Activated CD4-positive, alpha-beta memory T cell treated with anti-CD3 and anti-CD28 coated beads, Interleukin-2, amount 10 ng/mL, durations not matched to agents 7 days and 5 days (primary cell): ENCODE results near the gene ADAM8. TPM values are rescaled to one million over a fixed set of nuclear protein-coding genes. Genes with fewer than 3 reads are reported as not detected.
A peak's percentile ranks its signal among the peaks of the same experiment; 100 is the strongest.

Source experiments
- CTCF ChIA-PET: fragments of 350-600 bp; sonication (Branson Sonifier 250); formaldehyde crosslinking; loops from one replicate; lab custom pipeline; 2021; ENCODE audit warnings: antibody characterized with exemption, inconsistent platforms; lab: Charles Lee
- POLR2A ChIA-PET: fragments of 350-600 bp; sonication (Branson Sonifier 250); formaldehyde crosslinking; loops from one replicate; lab custom pipeline; 2021; ENCODE audit warnings: antibody characterized with exemption; lab: Charles Lee
- DNase-seq: peaks from one replicate; pipeline ENCODE4 v3.0.0-alpha.2; 2020
- H3K27ac Mint-ChIP-seq: one replicate; pipeline ENCODE4 v1.8.0; 2021; ENCODE audit warnings: mild to moderate bottlenecking, mixed read lengths
- H3K27me3 Mint-ChIP-seq: one replicate; pipeline ENCODE4 v1.8.0; 2021; ENCODE audit warnings: mixed read lengths
- H3K36me3 Mint-ChIP-seq: one replicate; pipeline ENCODE4 v1.8.0; 2021; ENCODE audit warnings: low read depth, mixed read lengths
- H3K4me1 Mint-ChIP-seq: one replicate; pipeline ENCODE4 v1.8.0; 2021; ENCODE audit warnings: mixed read lengths
- H3K4me3 Mint-ChIP-seq: one replicate; pipeline ENCODE4 v1.8.0; 2021; ENCODE audit warnings: mild to moderate bottlenecking, mixed read lengths
- H3K9me3 Mint-ChIP-seq: one replicate; pipeline ENCODE4 v1.8.0; 2021; ENCODE audit warnings: mixed read lengths
- total RNA-seq, 2 experiments: library from RNA; stranded (reverse); gene quantifications; one replicate each; pipeline ENCODE4 v1.2.3, GENCODE V29; 2021

Gene ADAM8
- total RNA-seq, 2 experiments from 2014 or later: 206 to 207 TPM

GRCh38 chr10:133249094-133249780 is 27.4 kb downstream of the ADAM8 start:
- ChIA-PET CTCF (no interaction called here), POLR2A (no interaction called here)
- DNase-seq: no peak
- no peak overlapping the region for H3K4me3 Mint-ChIP-seq
- H3K9me3 Mint-ChIP-seq: no peaks in the 10 kb centered on the region
- peaks cover 6% of the 10 kb centered on the region for H3K27me3 Mint-ChIP-seq
- H3K27ac Mint-ChIP-seq: no peak overlapping the region
- H3K36me3 Mint-ChIP-seq: no peaks in the 10 kb centered on the region
- peaks cover 6% of the 10 kb centered on the region for H3K4me1 Mint-ChIP-seq

GRCh38 chr10:133248334-133248715 is 28.3 kb downstream of the ADAM8 start:
- H3K27me3 Mint-ChIP-seq: peaks cover 6% of the 10 kb centered on the region
- H3K27ac Mint-ChIP-seq: no peak overlapping the region
- H3K36me3 Mint-ChIP-seq: no peaks in the 10 kb centered on the region
- no peaks in the 10 kb centered on the region for H3K9me3 Mint-ChIP-seq
- no peak for DNase-seq
- peaks cover 6% of the 10 kb centered on the region for H3K4me1 Mint-ChIP-seq
- ChIA-PET CTCF (interaction anchor here (0.8 kb wide), 1 partner anchor 11 kb away, joined by 3 read pairs; no protein-coding TSS in a partner anchor), POLR2A (no interaction called here)
- no peak overlapping the region for H3K4me3 Mint-ChIP-seq

GRCh38 chr10:133247681-133248333 is 28.9 kb downstream of the ADAM8 start:
- H3K4me3 Mint-ChIP-seq: no peak overlapping the region
- DNase-seq: no peak
- H3K4me1 Mint-ChIP-seq: peaks cover 9% of the 10 kb centered on the region
- H3K27ac Mint-ChIP-seq: no peak overlapping the region
- ChIA-PET CTCF (interaction anchor here (0.8 kb wide), 1 partner anchor 11 kb away, joined by 3 read pairs; no protein-coding TSS in a partner anchor), POLR2A (no interaction called here)
- H3K9me3 Mint-ChIP-seq: no peaks in the 10 kb centered on the region
- H3K27me3 Mint-ChIP-seq: peaks cover 10% of the 10 kb centered on the region
- no peaks in the 10 kb centered on the region for H3K36me3 Mint-ChIP-seq

- H3K9me3 Mint-ChIP-seq: no peaks in the 10 kb centered on the region
- H3K27ac Mint-ChIP-seq: no peak overlapping the region
- peaks cover 21% of the 10 kb centered on the region for H3K4me1 Mint-ChIP-seq
- ChIA-PET CTCF (no interaction called here), POLR2A (interaction anchor here (1.7 kb wide), 1 partner anchor 13 kb away, joined by 4 read pairs; no protein-coding TSS in a partner anchor)
- H3K27me3 Mint-ChIP-seq: peaks cover 21% of the 10 kb centered on the region
- H3K36me3 Mint-ChIP-seq: no peaks in the 10 kb centered on the region
- no peak overlapping the region for H3K4me3 Mint-ChIP-seq
- no peak for DNase-seq
These were observed 30.4 kb downstream of the ADAM8 start for GRCh38 chr10:133246236-133246626.

GRCh38 chr10:133245439-133246235 is 31.0 kb downstream of the ADAM8 start:
- H3K27me3 Mint-ChIP-seq: peaks cover 27% of the 10 kb centered on the region
- peaks cover 27% of the 10 kb centered on the region for H3K4me1 Mint-ChIP-seq
- no peaks in the 10 kb centered on the region for H3K36me3 Mint-ChIP-seq
- no peak for DNase-seq
- H3K4me3 Mint-ChIP-seq: no peak overlapping the region
- POLR2A ChIA-PET: interaction anchor here (1.7 kb wide), 1 partner anchor 13 kb away, joined by 4 read pairs; no protein-coding TSS in a partner anchor
- CTCF ChIA-PET: interaction anchor here (0.9 kb wide), 1 partner anchor 13 kb away, joined by 3 read pairs; no protein-coding TSS in a partner anchor
- H3K27ac Mint-ChIP-seq: no peak overlapping the region
- H3K9me3 Mint-ChIP-seq: no peaks in the 10 kb centered on the region

GRCh38 chr10:133243593-133243992 is 33.1 kb downstream of the ADAM8 start:
- DNase-seq: no peak
- Mint-ChIP-seq H3K27me3 (peaks cover 33% of the 10 kb centered on the region), H3K27ac (no peak overlapping the region), H3K36me3 (no peaks in the 10 kb centered on the region), H3K9me3 (no peaks in the 10 kb centered on the region), H3K4me1 (peaks cover 28% of the 10 kb centered on the region), H3K4me3 (no peak overlapping the region)
- ChIA-PET CTCF (no interaction called here), POLR2A (no interaction called here)

GRCh38 chr10:133242611-133243356 is 33.9 kb downstream of the ADAM8 start:
- no peaks in the 10 kb centered on the region for H3K9me3 Mint-ChIP-seq
- peaks cover 37% of the 10 kb centered on the region for H3K27me3 Mint-ChIP-seq
- no peak overlapping the region for H3K27ac Mint-ChIP-seq
- ChIA-PET CTCF (no interaction called here), POLR2A (no interaction called here)
- no peaks in the 10 kb centered on the region for H3K36me3 Mint-ChIP-seq
- peaks cover 28% of the 10 kb centered on the region for H3K4me1 Mint-ChIP-seq
- no peak overlapping the region for H3K4me3 Mint-ChIP-seq
- DNase-seq: no peak

- POLR2A ChIA-PET: interaction anchor here (1.2 to 1.3 kb wide), 2 partner anchors 15 to 18 kb away, joined by 3 to 4 read pairs; no protein-coding TSS in a partner anchor
- H3K36me3 Mint-ChIP-seq: no peaks in the 10 kb centered on the region
- peak overlapping the region; percentile 69 for H3K4me3 Mint-ChIP-seq
- peaks cover 41% of the 10 kb centered on the region for H3K27me3 Mint-ChIP-seq
- H3K4me1 Mint-ChIP-seq: peaks cover 25% of the 10 kb centered on the region
- CTCF ChIA-PET: no interaction called here
- H3K27ac Mint-ChIP-seq: no peak overlapping the region
- peak; percentile 28 for DNase-seq
- no peaks in the 10 kb centered on the region for H3K9me3 Mint-ChIP-seq
These were observed 35.0 kb downstream of the ADAM8 start for GRCh38 chr10:133241501-133242205.

GRCh38 chr10:133239990-133240389 is 36.7 kb downstream of the ADAM8 start:
- no peak for DNase-seq
- Mint-ChIP-seq H3K36me3 (no peaks in the 10 kb centered on the region), H3K27me3 (peaks cover 47% of the 10 kb centered on the region), H3K9me3 (no peaks in the 10 kb centered on the region), H3K27ac (no peak overlapping the region), H3K4me3 (no peak overlapping the region), H3K4me1 (peaks cover 29% of the 10 kb centered on the region)
- ChIA-PET CTCF (no interaction called here), POLR2A (no interaction called here)

GRCh38 chr10:133238466-133238804 is 38.2 kb downstream of the ADAM8 start:
- H3K36me3 Mint-ChIP-seq: no peaks in the 10 kb centered on the region
- peaks cover 61% of the 10 kb centered on the region for H3K27me3 Mint-ChIP-seq
- ChIA-PET CTCF (no interaction called here), POLR2A (no interaction called here)
- no peak overlapping the region for H3K4me3 Mint-ChIP-seq
- no peaks in the 10 kb centered on the region for H3K9me3 Mint-ChIP-seq
- H3K27ac Mint-ChIP-seq: no peak overlapping the region
- peaks cover 31% of the 10 kb centered on the region for H3K4me1 Mint-ChIP-seq
- DNase-seq: no peak

GRCh38 chr10:133237588-133238465 is 38.8 kb downstream of the ADAM8 start, which contains the start of gene VENTX:
Gene VENTX (plus strand): TSS chr10:133237855. CDS start chr10:133237915, 60 bp downstream.
- Mint-ChIP-seq H3K4me3 (no peak within 1 kb of the TSS), H3K36me3 (no peaks in the 10 kb centered on the region), H3K4me1 (peaks cover 28% of the 10 kb centered on the region), H3K27me3 (peaks cover 61% of the 10 kb centered on the region), H3K9me3 (no peaks in the 10 kb centered on the region), H3K27ac (no peak within 1 kb of the TSS)
- CTCF ChIA-PET: no interaction called here
- POLR2A ChIA-PET: no interaction called here
- DNase-seq: no peak
